HepG2 (cell line): ENCODE data around the gene ATPAF2. TPM values are rescaled to one million over a fixed set of nuclear protein-coding genes. Genes with fewer than 3 reads are reported as not detected.

Source experiments
- ARNTL ChIP-seq: sonication (generic); formaldehyde crosslinking; IDR thresholded peaks from 2 replicates; pipeline ENCODE4 v1.4.0; 2020; ENCODE audit warnings: mild to moderate bottlenecking, missing genetic modification reagents
- ATF7-NPFF ChIP-seq: sonication (generic); formaldehyde crosslinking; IDR thresholded peaks from 2 replicates; pipeline ENCODE4 v1.8.1; 2023; ENCODE audit warnings: mild to moderate bottlenecking, low read depth, missing genetic modification reagents, moderate library complexity
- BRD4 ChIP-seq: sonication (generic); formaldehyde crosslinking; IDR thresholded peaks from 2 replicates; pipeline ENCODE4 v1.4.0; 2020; ENCODE audit warnings: missing genetic modification reagents
- CHD2 ChIP-seq: IDR thresholded peaks from 2 replicates; pipeline ENCODE4 v1.6.1; 2011; ENCODE audit warnings: low read depth, low read length, improper control_type of control experiment
- ELF1 ChIP-seq: sonication (generic); formaldehyde crosslinking; IDR thresholded peaks from 2 replicates; pipeline ENCODE4 v1.4.0; 2020; ENCODE audit warnings: missing genetic modification reagents
- ETS1 ChIP-seq: sonication (generic); formaldehyde crosslinking; IDR thresholded peaks from 2 replicates; pipeline ENCODE4 v1.4.0; 2020; ENCODE audit warnings: missing genetic modification reagents
- FIP1L1 ChIP-seq: fragments of 200-400 bp; formaldehyde crosslinking; IDR thresholded peaks from 2 replicates; pipeline ENCODE4 v1.6.1; 2018; ENCODE audit warnings: low read depth, mild to moderate bottlenecking, low read length, moderate library complexity, borderline replicate concordance; ENCODE audit not compliant: insufficient read depth
- FOXA1 ChIP-seq, 2 experiments: fragments of 450-650 bp in 1 of 2; sonication (generic) in 1 of 2; formaldehyde crosslinking in 1 of 2; IDR thresholded peaks; 2 replicates each; pipeline versions ENCODE4 v1.4.0 to v1.6.1; 2016 to 2020; ENCODE audit warnings: missing genetic modification reagents in 1 of 2
- FOXP4 ChIP-seq: sonication (generic); formaldehyde crosslinking; IDR thresholded peaks from 2 replicates; pipeline ENCODE4 v1.4.0; 2020; ENCODE audit warnings: missing genetic modification reagents
- ISX ChIP-seq: sonication (generic); formaldehyde crosslinking; conservative IDR thresholded peaks from 2 replicates; pipeline ENCODE4 v1.5.0; 2020; ENCODE audit warnings: missing genetic modification reagents
- KMT2A ChIP-seq: sonication (generic); formaldehyde crosslinking; IDR thresholded peaks from 2 replicates; pipeline ENCODE4 v1.4.0; 2020; ENCODE audit warnings: missing genetic modification reagents
- MAF1 ChIP-seq: sonication (generic); formaldehyde crosslinking; IDR thresholded peaks from 2 replicates; pipeline ENCODE4 v1.5.0; 2020; ENCODE audit warnings: missing genetic modification reagents, borderline replicate concordance
- MEIS2 ChIP-seq: sonication (generic); formaldehyde crosslinking; IDR thresholded peaks from 2 replicates; pipeline ENCODE4 v1.9.0; 2021; ENCODE audit warnings: mild to moderate bottlenecking, missing genetic modification reagents
- NR2F2 ChIP-seq: IDR thresholded peaks from 2 replicates; pipeline ENCODE4 v1.6.1; 2012; ENCODE audit warnings: low read depth, inconsistent platforms, borderline replicate concordance
- PHF21A ChIP-seq: sonication (generic); formaldehyde crosslinking; IDR thresholded peaks from 2 replicates; pipeline ENCODE4 v1.5.0; 2020; ENCODE audit warnings: mild to moderate bottlenecking, missing genetic modification reagents
- TFAP4 ChIP-seq: sonication (generic); IDR thresholded peaks from 2 replicates; pipeline ENCODE4 v1.6.1; 2016; ENCODE audit warnings: low read depth, borderline replicate concordance
- THAP7 ChIP-seq: sonication (generic); formaldehyde crosslinking; IDR thresholded peaks from 2 replicates; pipeline ENCODE4 v1.8.1; 2023; ENCODE audit warnings: mild to moderate bottlenecking, missing genetic modification reagents
- TRIM22 ChIP-seq: fragments of 450-650 bp; IDR thresholded peaks from 2 replicates; pipeline ENCODE4 v1.6.1; 2017
- ZFP91 ChIP-seq: sonication (generic); formaldehyde crosslinking; IDR thresholded peaks from 2 replicates; pipeline ENCODE4 v1.9.0; 2022; ENCODE audit warnings: missing genetic modification reagents, mild to moderate bottlenecking, borderline replicate concordance
- ZKSCAN5 ChIP-seq: sonication (generic); formaldehyde crosslinking; IDR thresholded peaks from 2 replicates; pipeline ENCODE4 v1.5.1; 2020; ENCODE audit warnings: mild to moderate bottlenecking, missing genetic modification reagents
- ZNF564 ChIP-seq: sonication (generic); formaldehyde crosslinking; IDR thresholded peaks from 2 replicates; pipeline ENCODE4 v1.8.1; 2023; ENCODE audit warnings: mild to moderate bottlenecking, missing genetic modification reagents
- polyA plus RNA-seq, 8 experiments: library from polyadenylated mRNA; depleted of rRNA in 3 of 8; stranded (reverse) in 7 of 8; unstranded in 1 of 8; fragments of >200 nt; fragmentation: Illumina TruSeq in 4 of 8; extraction: Trizol in 4 of 8; gene quantifications; 2 replicates each; pipeline versions ENCODE4 v1.2.1 to v1.2.3, GENCODE V29; 2011 to 2016; ENCODE audit warnings: low read depth in 4 of 8, missing spikeins in 1 of 8, mixed read lengths in 1 of 8; ENCODE audit not compliant: insufficient read depth in 1 of 8
- total RNA-seq, 5 experiments: library from RNA; depleted of rRNA; stranded (reverse); fragments of >200 nt; fragmentation: Illumina TruSeq; extraction: Trizol; gene quantifications; 2 replicates each; pipeline ENCODE4 v1.2.3, GENCODE V29; 2016; ENCODE audit warnings: low read depth in 1 of 5

Gene ATPAF2
- total and polyA plus RNA-seq, 2 of the 13 experiments (the other 11 are each of a cell fraction or from before 2014, with no cell fraction given): 15.0 to 16.5 TPM

- TF ChIP-seq ZFP91 (CRISPR knock-in tag) (peak; percentile 96), BRD4 (CRISPR knock-in tag) (peak; percentile 93), FOXP4 (CRISPR knock-in tag) (peak; percentile 87), PHF21A (CRISPR knock-in tag) (peak; percentile 99), ATF7-NPFF (CRISPR knock-in tag) (peak; percentile 47; the same call in 1 of the 2 replicates), TFAP4 (peak; percentile 90), ZNF564 (CRISPR knock-in tag) (peak; percentile 85; the same call in 1 of the 2 replicates), FIP1L1 (no peak), MAF1 (peak; percentile 87; the same call in 1 of the 2 replicates), KMT2A (CRISPR knock-in tag) (peak; percentile 97), ELF1 (peak; percentile 90), CHD2 (no peak), ARNTL (CRISPR knock-in tag) (peak; percentile 90), NR2F2 (peak; percentile 64; the same call in 1 of the 2 replicates), ZKSCAN5 (CRISPR knock-in tag) (no peak), ETS1 (CRISPR knock-in tag) (no peak), TRIM22 (no peak), ISX (CRISPR knock-in tag) (no peak; the same call in 1 of the 2 replicates), THAP7 (CRISPR knock-in tag) (peak; percentile 94), MEIS2 (peak; percentile 95), FOXA1 (IDR thresholded peaks at IDR 0.05) (no peak), FOXA1 (CRISPR knock-in tag; IDR thresholded peaks at IDR 0.05) (peak; percentile 62; the same call in 1 of the 2 replicates)
Observed at GRCh38 chr17:18087610-18088491, 48.9 kb upstream of the ATPAF2 start, which contains the start of gene DRG2 (continued).
